Fibroblast of the conjunctiva (primary cell): ENCODE measurements around the gene MR1.

ENCODE experiments used
- DNase-seq: peaks from one replicate; pipeline ENCODE4 v3.0.0-alpha.2; 2010; ENCODE audit warnings: low read depth

The MR1 gene

DNA sequence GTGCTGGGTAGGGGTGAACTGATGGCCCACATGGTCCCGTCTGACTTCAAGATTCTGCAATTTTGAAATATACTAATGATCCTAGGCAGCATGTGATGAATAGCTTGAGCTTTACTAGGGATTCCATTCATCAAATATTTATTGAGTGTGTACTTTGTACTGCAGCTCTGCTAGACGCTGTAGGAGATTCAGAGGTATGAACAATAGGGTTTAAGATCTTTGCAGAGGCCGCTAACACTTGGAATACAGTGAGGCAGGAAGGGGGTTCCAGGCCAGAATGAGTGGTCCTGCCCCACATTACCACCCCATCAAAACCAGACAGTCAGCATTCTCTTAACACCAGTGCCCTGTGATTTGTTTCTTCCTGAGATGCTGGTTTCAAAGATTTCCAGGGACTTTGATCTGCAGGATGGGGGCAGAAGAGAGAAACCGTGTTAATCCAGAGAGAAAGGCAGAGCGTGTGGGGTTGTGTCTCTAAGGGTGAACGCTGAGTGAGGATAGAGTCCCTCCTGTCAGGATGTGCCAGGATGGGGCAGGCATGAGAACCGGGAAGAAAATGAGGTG, 74.6 kb downstream of the MR1 start:
- DNase-seq, result no peak

DNA sequence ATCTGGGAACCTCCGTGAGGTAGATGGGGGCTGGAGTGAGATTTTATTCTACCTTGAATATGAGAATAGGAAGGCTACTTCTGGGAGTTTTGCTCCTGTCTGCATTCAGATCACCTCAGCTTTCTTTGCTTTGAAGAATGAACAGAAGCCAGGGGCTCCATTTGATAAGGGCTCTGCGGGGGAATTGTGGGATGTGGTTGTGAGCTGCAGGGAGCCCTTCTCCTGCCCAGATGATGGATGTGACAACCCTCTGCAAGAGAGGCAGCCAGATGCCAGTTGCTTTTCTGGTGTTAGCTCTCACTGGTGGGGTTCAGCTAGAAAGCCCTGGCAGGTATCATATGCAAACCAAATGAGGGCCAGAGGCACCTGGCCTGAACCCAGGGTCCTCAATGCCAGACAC, 76.2 kb downstream of the MR1 start:
- no peak for DNase-seq
